CD4-positive, alpha-beta T cell treated with Interleukin-15 for 4 hours (primary cell): ENCODE measurements around the gene COMMD1.
"Not testable (repeated sequence)": the region's sequence is repeated elsewhere in the genome, so short reads cannot be mapped to it uniquely, and the experiment has no call there.

ENCODE experiments used
- DNase-seq: peaks from one replicate; pipeline ENCODE4 v3.0.0-alpha.2; 2020; ENCODE audit warnings: low spot score

Gene COMMD1

DNA sequence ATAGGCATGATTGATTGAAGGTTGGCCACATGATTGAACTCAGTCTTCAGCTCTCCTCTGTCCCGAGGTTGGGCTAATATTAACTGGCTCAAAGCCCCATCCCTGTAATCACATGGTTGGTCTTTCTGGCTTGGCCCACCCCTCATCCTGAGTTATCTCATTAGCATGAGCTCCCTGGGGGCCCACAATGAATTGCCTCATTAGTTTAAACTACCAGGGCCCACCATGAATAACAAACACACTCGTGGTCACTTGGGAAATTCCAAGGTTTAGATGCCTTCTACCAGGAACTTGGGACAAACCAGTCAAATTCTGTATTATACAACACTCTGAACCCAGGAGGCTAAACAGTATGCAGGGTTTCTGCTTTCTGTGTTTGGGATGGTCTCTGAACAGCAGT, 168.8 kb downstream of the COMMD1 start:
- no peak for DNase-seq

DNA sequence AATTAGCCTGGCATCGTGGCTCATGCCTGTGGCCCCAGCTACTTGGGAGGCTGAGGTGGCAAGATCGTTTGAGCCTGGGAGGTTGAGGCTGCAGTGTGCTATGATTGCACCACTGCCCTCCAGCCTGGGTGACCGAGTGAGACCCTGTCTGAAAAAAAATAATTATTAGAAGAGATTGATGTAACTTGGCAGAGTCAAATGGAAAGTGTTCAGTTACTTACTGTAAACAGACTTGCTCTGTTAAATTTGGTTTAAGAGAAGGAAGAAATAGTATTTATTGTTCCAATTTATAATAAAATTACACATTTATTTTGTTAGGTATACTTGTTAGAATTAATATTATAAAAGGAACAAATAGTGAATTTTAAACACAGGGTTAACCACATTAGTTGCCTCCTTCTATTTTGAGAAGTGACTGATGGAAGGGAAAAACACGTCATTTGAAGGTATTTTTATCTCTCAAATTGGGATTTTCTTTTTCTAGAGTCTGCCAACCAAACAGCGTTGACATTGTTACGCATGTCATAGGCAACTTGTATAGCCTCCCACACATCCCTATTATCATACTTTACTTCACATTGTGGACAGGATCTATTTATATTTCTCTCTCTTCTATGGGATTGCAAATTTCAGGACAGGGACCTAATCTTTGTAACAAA, 171.6 kb downstream of the COMMD1 start:
- no peak for DNase-seq

DNA sequence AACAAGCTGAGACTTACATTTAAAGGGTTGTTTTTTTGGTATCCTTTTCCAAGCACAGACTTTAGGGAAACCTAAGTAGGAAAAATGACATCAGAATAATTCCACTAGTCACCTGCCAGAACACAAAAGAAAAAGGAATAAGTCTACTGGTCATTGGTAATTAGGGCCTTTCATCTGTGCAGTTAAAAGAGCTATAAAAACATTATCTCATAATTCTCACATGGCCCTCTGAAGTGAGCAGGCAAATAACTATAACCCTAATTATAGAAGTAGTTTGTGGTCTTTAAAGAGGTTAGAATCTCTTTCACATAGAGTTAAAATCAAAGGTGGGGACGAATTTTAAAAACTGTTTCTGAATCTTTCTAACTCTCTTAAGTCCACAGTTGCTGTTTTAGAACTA, 179.3 kb downstream of the COMMD1 start:
- no peak for DNase-seq

DNA sequence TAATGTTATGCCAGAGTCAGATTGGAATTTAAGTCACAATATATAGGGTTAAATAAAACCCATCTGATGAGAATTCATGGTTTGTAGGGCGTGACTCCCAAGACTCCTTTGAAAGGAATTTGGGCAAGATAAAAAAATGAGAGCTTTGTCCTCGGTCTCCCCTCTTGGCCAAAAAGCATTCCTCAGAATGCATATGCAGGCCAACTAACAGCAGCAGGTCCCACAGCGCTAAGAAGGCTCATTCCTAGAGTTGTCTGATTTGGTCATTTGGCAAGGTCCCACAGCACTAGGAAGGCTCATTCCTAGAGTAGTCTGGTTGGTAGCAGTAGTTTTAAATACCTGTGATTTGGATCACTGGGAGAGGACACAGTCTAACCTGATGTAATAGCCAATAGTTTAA, 184.2 kb downstream of the COMMD1 start:
- DNase-seq: no peak

DNA sequence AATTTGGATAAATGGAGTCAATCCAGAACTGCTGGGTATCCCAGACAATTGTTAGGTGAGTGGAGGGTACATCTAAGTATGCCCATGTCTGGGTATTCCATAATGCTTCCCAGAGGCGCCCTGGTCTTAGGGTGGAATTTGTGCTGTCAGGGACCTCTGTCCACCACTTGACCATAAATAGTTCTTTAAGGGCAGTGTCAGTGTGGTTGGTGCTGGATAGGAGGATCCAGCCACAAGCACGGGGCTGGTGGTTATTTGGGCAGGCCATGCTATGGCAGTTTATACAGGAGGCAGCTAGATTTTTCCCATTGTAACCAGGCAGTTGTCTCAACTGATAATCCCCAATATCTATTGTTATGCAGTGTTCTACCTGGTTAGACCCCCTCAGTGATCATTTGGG, 186.0 kb downstream of the COMMD1 start:
- no peak for DNase-seq

DNA sequence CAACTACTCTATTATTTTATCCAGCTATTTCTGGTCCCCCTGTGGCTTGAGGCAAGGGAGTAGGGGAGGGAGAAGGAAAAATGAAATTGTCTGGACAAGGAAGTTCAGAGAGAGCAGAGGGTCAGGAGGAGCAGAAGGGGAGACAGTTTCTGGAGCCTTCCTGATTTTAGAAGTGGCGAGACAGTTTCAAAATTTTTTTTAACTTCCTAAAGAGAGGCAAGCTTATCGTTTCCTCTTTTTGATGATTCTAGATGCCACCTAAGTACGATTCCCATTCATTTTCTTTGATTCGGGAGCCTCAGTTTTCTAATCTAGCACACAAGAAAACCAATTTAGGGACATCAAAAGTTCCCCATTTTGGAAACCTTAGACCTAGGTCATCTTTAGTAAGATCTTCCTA, 193.6 kb downstream of the COMMD1 start:
- DNase-seq: no peak

DNA sequence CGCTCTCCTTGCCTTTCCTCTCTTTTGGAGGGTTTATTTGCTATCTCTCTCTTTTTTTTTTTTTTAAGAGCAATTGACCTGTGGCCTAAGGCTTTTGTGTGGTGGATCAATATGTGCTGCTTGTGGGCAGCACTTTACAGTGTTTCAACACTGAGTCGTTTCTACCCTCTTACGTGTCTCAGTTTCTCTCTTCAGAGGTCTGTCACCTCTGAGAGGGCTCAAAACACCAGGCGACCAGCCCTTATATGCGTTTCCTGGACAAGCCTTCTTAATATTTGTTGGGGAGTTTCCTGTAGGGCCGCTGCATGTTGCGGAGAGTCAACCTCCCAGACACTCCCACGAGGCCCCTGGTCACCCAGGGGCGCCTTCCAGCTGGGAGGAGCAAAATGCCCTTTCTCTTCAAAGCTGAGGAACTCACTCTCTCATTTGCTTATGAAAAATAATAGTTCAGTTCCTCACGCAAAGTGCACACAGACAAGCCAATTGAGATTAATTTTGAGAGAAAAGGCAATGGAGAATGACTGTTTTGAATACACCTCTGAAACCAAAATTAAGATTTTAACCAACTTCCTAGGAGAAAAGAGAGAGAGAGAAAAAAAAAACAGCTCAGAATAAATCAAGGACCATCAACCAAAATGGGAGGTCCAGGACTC, 194.2 kb downstream of the COMMD1 start:
- DNase-seq: no peak

DNA sequence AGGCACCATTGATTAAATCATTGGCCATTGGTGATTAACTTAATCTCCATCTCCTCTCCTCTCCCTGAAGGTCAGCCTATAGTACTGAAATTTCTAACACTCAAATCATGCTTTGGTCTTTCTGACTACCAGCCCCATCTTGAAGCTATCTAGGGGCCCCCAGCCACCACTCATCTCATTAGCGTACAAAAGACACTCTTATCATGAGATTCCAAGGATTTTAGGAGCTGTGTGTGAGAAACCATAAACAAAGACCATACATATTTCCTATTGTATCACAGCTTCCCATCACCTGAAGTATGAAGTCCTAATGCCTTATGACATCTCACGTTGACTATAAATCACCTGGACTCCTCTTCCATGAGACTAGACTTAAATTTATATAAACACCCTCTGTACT, 196.4 kb downstream of the COMMD1 start:
- no peak for DNase-seq

DNA sequence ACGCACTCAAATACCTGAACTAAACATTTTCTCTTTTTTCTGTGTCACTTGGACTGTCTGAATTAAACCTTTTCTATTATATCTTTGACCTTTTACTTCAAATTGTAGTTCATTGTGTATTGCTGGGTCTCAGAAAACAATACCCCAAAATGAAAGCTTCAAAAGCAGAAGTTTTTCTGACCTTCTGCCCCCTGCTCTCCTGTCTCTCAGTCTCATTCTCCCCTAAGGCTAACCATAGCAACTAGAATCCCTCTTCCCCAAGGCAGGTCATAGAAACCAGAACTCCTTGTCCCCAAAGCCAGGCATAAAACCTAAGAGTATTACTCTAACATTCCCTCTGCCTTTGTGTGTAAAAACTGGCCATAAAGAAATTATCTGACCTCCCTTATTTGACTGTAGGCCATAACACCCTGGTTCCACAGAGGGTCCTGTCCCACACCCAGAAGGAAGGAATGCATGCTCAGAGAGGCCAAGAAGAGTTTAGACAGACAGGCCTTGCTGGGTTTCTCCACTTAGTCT, 197.0 kb downstream of the COMMD1 start:
- DNase-seq: no peak

DNA sequence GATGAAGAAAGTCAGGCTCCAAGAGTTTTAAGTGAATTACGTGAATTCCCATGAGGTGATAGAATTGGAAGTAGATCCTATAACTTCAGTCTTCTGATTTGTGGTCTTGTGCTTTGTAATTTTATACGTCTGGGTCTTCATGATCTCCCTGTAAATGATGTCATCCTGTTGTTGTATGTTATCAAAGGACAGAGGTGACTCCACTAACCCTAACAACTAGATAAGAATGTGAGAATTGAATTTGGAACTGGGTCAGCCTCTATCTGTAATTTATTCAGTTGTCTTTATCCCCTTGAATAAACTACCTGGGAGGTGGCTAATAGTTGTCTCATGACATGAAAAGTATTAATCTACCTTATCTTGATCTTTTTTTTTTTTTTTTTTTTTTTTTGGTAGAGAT, 204.1 kb downstream of the COMMD1 start:
- no peak for DNase-seq

DNA sequence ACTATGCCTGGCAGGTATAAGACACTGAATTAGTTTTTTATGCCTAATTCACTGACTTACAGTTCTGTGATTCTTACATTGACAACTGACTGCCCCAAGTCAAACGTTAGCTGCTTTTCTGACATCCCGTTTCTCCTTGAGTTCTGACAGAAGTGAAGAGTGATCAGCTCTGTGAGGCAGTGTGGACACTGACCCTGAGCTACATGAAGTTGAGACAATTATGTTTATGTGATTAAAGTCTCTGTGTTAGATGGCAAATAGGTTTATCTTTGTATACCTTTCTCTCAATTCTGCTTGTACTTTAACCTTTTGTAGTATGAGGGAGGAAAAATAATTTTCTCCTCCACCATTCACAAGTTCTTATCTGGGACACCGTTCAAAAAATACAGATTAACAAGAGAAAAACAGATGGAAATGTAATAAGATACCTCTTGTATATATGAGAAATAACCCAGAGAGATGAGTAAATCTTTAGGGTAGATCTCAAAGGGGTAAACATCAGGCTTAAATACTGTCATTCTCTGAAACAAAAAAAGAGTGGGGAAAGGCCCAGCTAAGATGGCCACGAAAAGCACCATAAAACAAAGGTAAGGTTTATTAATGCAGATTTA, 205.0 kb downstream of the COMMD1 start:
- DNase-seq: no peak

DNA sequence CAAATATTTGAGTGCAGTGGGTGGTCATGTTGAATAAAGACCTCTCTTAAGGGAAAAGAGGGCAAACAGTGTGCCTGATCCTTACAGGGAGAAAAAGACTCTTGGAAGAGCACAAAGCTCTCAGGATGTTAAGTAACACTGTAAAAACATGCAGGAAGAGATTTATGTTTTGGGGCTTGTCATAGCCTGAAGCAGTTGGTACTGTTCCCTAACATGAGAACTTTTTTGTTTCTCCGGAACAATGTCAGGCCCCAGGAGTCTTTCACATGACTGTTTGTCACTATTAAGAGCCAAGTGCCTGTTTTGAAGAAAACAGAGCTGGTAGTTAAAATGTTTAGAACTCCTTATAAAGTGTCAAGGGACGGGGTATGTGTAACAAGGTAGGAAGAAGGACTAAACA, 206.7 kb downstream of the COMMD1 start:
- DNase-seq: no peak

DNA sequence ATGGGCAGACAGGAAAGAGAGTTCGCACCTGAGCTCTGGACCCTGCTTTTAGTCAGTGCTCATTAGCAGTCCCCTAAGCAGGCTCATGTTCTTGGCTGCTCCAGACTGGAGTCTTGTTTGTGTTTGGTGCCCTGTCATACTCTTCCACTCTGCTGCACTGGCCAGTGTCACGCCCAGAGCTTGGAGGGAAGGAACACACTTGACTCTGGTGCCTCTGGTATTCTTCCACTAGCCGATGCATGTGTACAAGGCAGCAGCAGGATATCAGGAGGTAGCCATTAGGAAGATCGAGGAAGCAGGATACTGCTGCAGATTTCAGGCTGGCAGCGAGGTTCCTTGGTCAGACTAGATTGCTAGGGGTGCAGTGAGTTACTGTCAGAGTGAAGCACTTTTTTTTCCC, 209.1 kb downstream of the COMMD1 start:
- DNase-seq: no peak

DNA sequence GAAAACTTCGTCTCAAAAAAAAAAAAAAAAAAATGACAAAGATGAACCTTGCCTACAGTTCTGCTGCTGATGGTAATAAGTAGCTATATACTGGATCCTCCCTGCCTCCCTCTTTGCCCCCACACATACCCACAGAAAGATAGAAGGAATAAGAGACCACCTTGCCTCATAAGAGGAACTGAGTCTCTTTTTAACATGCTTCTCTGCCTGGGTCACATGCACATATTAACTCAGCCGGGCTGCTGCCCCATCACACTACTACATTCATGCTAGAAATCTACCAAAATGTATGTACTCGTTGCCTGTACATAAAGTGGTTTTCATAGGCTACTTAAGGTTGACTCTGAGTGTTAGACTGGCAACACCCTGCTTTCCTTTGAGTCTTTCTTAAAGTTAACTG, 211.5 kb downstream of the COMMD1 start:
- no peak for DNase-seq

DNA sequence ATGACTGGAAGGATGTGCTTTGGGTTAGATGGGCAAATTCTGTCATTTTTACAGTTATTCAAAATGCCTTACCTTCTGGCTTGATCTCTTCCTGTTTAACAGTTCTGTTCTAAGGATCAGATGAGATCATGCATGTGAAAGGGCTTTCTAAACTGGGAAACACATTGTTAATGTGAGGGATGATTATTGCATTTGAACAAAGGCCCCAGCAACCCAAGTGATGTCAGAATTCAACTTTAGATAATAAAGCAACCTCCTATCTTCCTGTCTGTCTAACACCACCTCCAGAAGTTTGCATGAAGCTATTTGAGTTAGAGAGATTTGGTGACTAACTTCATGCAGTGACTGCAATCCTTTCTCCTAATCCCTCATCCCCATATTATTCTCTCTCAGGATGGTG, 212.7 kb downstream of the COMMD1 start:
- no peak for DNase-seq

DNA sequence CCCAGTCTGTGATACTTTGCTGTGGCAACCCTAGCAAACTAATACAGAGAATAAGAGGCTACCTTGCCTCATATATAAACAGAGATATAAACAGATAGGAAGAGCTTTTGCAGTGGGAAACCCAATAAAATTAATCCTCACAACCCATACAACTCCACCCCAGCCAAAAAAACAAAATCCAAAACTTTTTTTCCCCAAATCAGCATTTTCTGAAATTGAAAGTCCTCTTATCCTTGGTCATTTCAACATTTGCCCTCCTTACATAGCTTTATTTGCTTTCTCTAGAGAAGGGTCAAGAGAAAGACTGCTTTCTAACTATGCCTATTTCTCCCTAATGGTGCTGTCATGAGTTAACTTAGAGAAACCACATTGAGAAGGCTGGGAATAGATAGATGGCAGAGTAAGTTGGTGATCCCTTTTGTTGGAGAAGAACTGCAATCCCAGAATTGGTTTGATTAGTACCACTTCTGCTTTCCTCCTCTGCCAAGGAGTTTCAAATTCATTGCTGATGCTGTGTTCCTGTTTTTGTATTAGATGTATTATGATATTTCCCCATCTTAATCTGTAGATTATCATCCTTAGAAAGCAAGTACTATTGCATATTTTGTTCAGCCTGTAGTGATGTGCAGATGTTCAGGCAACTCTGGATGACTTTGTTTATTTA, 214.0 kb downstream of the COMMD1 start:
- DNase-seq: no peak

DNA sequence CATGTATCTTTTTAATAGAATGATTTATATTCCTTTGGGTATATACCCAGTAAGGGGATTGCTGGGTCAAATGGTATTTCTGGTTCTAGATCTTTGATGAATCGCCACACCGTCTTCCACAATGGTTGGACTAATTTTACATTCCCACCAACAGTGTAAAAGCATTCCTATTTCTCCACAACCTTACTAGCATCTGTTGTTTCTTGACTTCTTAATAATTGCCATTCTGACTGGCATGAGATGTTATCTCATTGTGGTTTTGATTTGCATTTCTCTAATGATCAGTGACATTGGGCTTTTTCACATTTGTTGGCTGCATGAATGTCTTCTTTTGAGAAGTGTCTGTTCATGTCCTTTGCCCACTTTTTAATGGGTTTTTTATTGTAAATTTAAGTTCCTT, 220.8 kb downstream of the COMMD1 start:
- DNase-seq: not testable (repeated sequence)

DNA sequence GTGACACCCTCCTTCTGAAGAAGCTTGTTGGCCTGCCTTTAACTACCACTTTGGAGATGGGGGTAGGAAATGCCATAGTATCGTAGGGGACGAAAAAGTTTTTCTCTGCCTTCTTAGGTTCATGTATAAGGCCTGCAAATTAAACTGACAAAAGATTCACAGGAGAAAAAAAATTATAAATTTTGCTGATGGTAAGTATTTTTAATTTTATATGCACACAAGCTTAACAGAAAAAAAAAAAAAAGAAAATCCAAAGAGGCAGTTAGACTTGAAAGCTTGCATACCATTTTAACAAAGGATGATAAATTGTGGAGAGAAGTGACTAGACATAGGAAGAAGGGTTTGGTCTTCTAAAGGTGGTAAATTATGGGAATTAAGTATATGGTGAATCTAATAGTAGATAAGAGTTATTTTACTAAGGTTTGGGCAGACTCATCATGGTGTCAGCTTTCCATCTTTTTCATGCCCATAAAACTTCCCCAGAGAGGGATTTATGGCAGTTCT, 227.9 kb downstream of the COMMD1 start:
- no peak for DNase-seq

DNA sequence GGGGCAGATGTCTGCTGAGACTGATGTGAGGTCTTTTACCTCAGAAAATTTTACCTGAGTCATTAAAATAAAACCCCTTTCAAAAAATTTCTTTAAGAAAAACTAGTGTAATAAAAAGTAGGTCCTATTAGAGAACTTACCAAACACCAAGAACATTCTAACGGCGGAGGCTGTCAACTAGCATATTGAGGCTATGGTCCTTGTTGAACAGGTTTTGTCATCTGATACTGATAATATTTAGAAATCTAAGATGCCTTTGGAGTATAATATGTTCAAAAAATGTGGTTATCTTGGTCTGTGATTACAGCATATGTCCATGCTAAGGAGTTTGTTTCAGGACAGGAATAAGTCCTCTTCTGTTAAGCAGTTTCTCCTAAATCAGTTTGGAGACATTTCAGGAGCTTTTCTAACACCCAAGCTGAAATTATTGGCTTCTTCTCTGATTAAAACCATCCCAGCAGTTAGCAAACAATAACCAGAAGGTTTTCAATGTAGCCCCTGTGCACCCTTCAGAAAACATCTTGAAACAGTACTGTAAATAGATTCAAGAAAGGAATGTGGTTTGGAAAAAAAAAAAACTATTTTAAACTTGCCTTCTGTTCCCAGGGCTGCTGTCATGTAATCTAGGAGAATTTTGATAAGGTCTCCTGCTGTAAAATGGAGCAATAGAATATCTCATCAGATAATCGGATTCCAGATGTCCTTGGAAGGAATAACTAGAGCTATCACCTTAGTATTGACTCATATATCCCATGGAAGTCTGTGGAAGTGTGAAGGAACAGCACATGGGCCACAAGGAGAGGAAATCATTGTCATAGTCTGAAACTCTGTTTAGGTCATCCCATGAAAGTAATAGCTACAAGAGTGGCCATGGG, 231.7 kb downstream of the COMMD1 start:
- DNase-seq: no peak

DNA sequence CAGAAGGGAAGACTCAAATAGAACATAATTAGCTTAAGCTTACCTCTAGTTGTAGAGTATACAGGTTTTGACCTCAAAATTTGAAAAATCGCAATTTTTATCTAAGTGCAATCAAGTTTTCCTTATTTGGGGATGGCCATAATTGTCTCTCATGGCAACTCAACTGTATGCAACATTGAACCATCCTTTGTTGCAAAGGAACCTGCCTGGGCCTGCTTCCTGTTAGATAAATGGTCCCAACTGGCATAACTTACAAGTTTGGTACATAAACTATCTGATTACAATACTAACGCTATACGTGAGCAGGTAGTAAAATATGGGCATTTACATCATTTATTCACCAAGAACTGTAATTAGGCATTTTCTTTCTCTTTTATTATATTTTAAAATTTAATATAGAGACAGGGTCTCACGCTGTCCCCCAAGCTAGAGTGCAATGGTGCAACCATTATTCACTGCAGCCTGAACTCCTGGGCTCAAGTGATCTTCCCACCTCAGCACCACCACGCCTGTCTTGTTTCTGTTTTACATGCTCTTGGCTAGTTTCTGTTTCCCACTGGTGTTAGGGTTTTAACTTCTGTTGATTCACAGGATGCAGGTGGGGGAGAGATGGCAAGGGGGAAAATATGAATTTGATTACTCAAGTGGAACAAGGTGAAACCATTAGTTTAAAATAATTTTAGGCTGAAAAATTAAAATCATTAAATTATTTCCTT, 235.1 kb downstream of the COMMD1 start:
- DNase-seq: no peak

DNA sequence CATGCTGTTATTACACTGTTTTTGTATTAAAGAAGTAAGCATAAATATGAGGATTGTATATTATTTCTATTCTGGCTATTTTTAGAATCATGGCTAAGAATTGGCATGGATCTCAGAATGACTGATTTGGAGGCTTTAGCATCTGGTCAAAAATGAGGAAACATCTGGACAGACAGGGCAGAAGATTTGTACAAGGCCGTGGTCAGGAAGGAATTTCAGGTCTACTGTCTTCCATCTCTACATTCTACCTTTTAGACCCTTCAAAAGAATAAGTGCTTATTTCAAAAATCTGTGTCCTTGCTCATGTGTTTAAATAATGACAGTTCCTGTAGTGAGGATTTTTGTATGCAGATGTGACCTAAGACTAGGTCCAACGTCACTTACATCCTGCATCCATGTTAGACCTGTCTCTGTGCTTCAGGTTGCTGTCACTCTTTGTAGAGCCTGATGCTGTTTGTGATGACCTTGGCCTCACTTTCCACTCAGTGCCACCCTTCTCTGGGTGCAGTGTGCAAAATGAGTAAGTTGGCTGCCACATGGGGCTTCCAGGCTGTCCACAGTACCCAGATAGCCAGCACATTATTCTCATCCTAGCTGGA, 235.8 kb downstream of the COMMD1 start:
- DNase-seq: no peak
